ENCODE data around the gene UBQLN1. TPM values are rescaled to one million over a fixed set of nuclear protein-coding genes. Genes with fewer than 3 reads are reported as not detected.
"Not testable (repeated sequence)": the region's sequence is repeated elsewhere in the genome, so short reads cannot be mapped to it uniquely, and the experiment has no call there.

Gene UBQLN1
- total RNA-seq, result 107 TPM
- long read RNA-seq, full-length matches to known transcripts, result 89 of 106 reads
- long read RNA-seq, partial matches to known transcripts, result 9 of 106 reads
- long read RNA-seq, other reads (novel, unspliced or antisense), result 8 of 106 reads

- DNase-seq (ENCODE audit: low spot score), result peak; percentile 95
- intact Hi-C loops (cut with DNase I), result loop anchor here (2.0 to 10.0 kb wide), 4 partner anchors 56 to 263 kb away; partner anchors contain the start of genes GKAP1 and IDNK
These were observed at the start of gene UBQLN1 for GRCh38 chr9:83707768-83708514. UBQLN1 (minus strand) TSS chr9:83707958; CDS start chr9:83707679, 279 bp downstream.

- intact Hi-C loops (cut with DNase I), result no loop called here
- no peak for DNase-seq (ENCODE audit: low spot score)
These were observed 46.7 kb upstream of the UBQLN1 start for GRCh38 chr9:83754383-83754977.

- DNase-seq (ENCODE audit: low spot score), result no peak
- intact Hi-C loops (cut with DNase I), result no loop called here
These were observed 41.9 kb upstream of the UBQLN1 start for GRCh38 chr9:83749706-83750105.

DNA sequence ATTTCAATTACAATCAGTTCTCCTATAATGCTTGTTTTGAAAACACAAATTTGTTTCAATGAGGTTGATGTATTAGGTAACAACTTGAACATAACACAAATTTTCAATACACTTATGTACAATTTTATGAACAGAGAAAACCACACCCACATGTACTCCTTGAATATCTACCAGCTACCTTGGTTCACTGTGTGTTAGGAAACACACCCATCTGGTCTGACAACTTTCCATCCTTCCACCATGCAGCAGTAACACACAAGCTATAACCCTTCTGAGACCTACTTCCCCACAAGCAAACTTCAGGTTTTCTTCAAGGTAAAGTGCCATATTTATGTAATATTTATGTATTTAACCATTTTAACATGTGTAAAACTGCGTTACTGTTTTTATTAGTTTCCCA lies 36.4 kb upstream of the UBQLN1 start:
- intact Hi-C loops (cut with DNase I), result no loop called here

GRCh38 chr9:83733739-83734138 lies 26.0 kb upstream of the UBQLN1 start:
- intact Hi-C loops (cut with DNase I), result no loop called here
- DNase-seq (ENCODE audit: low spot score), result no peak

More for the DNA sequence above, 36.4 kb upstream of the UBQLN1 start:
- DNase-seq (ENCODE audit: low spot score), result no peak

DNA sequence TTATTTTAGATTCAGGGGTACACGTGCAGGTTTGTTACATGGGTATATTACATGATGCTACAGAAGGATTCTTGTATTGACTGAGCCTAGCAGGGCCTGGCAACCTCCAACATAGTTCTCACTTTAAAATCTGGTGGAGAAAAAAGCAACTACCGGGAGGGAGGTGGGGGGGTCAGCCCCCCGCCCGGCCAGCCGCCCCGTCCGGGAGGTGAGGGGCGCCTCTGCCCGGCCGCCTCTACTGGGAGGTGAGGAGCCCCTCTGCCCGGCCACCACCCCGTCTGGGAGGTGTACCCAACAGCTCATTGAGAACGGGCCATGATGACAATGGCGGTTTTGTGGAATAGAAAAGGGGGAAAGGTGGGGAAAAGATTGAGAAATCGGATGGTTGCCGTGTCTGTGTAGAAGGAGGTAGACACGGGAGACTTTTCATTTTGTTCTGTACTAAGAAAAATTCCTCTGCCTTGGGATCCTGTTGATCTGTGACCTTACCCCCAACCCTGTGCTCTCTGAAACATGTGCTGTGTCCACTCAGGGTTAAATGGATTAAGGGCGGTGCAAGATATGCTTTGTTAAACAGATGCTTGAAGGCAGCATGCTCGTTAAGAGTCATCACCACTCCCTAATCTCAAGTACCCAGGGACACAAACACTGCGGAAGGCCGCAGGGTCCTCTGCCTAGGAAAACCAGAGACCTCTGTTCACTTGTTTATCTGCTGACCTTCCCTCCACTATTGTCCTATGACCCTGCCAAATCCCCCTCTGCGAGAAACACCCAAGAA lies 21.0 kb upstream of the UBQLN1 start:
- intact Hi-C loops (cut with DNase I), result not testable (repeated sequence)

GRCh38 chr9:83724436-83724835 lies 16.7 kb upstream of the UBQLN1 start:
- intact Hi-C loops (cut with DNase I), result no loop called here
- no peak for DNase-seq (ENCODE audit: low spot score)

More for the DNA sequence above, 21.0 kb upstream of the UBQLN1 start:
- not testable (repeated sequence) for DNase-seq (ENCODE audit: low spot score)

GRCh38 chr9:83722726-83723495 lies 15.2 kb upstream of the UBQLN1 start:
- intact Hi-C loops (cut with DNase I), result no loop called here

DNA sequence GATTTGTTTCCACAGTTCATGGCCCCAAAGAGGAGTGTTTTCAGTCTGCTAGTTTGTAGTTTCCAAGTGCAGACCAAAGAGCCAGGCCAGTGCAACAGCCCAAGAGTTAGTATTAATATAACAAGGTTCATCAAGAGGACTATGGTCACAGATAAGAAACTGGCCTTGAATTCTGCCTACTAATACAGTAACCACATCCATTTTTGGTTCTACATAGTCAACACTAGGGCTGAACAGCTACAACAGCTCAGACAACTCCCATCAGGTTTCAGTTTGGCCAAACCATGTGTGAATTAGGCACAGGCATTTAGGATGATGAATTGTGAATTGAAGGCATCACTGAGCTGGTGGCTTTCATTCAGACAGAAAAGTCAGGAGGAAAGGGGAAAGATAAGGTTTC lies 13.8 kb upstream of the UBQLN1 start:
- no peak for DNase-seq (ENCODE audit: low spot score)
- intact Hi-C loops (cut with DNase I), result no loop called here

More at GRCh38 chr9:83722726-83723495, 15.2 kb upstream of the UBQLN1 start:
- no peak for DNase-seq (ENCODE audit: low spot score)

GRCh38 chr9:83715794-83716193 lies 8.0 kb upstream of the UBQLN1 start:
- no peak for DNase-seq (ENCODE audit: low spot score)
- intact Hi-C loops (cut with DNase I), result no loop called here

- DNase-seq (ENCODE audit: low spot score), result no peak
- intact Hi-C loops (cut with DNase I), result no loop called here
These were observed 7.5 kb upstream of the UBQLN1 start for GRCh38 chr9:83715221-83715620.

- intact Hi-C loops (cut with DNase I), result no loop called here
These were observed 6.6 kb upstream of the UBQLN1 start for GRCh38 chr9:83714329-83714728.

DNA sequence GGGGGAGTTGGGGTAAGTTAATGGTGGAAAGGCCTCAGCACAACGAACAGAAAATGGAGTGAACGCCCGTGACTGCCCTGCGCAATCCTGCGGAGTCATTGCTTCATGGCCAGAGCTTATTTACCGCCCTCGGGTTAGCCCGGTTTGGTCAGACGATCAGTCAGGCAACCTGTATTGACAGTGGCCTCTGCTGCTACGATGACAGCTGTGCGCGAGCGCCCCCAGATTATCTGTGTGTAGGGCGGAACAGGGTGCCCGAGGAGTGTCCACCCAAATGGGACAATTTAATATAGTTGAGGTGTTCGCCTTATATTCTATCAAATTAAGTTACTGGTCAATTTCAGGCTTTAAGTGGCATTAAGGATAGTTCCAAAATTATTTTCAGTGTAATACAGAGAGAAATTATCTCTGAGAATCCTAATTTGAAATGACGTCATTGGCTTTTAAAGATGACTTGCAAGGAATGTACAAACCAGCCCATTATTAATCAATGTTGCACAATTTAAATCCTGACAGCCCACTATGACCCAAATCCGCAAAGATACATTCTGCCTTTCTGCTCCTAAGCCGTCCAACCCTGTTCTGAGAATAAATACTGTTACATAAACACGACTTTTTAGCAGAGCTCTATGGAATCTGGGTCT lies 879 bp upstream of the UBQLN1 start:
- peak; percentile 87 for DNase-seq (ENCODE audit: low spot score)
- intact Hi-C loops (cut with DNase I), result loop anchor here (2.0 to 10.0 kb wide), 4 partner anchors 56 to 264 kb away; partner anchors contain the start of genes GKAP1 and IDNK

More at GRCh38 chr9:83714329-83714728, 6.6 kb upstream of the UBQLN1 start:
- no peak for DNase-seq (ENCODE audit: low spot score)

DNA sequence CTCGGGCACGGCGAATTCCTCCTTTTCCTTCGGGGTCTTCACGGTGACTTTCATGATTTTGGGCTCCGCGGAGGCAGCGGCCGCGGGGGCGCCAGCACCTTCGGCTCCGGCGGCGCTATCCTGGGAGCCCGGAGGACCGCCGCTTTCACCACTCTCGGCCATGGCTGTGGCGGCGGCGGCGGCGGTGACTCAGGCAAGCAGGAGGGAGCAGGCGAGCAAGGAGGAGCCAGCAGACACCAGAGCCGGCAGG lies 315 bp downstream of the UBQLN1 start:
- DNase-seq (ENCODE audit: low spot score), result no peak

DNA sequence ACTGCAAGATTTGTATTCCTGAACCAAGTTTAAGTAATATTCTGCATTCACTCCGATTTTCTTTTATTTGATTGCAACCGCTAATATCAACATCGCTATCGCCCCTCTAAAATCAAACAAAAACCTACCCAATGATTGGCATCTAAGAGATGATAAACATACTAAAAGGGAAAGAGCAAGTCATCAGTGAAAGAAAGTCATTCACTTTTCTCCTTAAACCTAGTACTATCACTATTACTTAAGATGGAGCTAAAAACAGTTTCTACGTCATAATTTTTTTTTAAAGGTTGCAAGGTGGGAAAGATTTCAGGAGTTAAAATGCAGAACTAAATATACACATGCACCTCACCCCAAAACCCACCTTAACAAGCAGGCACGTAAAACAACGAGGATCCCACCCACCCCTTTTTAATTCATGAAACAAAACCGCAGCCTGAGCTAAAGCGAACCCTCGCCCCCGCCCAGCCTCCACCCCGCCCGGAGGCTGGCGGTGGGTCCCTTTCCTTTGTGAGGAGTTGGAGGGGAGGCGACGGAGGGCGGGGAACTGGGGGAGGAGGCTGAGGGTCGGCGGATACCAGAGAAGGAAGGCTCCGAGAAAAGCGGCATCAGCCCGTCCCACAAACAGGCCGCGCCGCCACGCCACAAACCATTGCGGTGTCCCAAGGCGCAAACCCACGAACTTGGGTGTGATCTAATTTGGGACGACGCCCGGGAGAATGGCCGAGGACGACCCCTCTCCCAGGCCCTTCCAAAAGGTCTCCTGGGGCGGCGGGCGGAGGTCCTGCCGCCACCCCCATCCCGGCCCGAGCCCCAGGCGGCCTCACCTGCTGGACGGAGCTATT lies 861 bp downstream of the UBQLN1 start:
- intact Hi-C loops (cut with DNase I), result loop anchor here (5.0 to 10.0 kb wide), 3 partner anchors 55 to 262 kb away; partner anchors contain the start of gene GKAP1
- peak; percentile 78 for DNase-seq (ENCODE audit: low spot score)

More for the DNA sequence above, 315 bp downstream of the UBQLN1 start:
- intact Hi-C loops (cut with DNase I), result loop anchor here (5.0 to 10.0 kb wide), 3 partner anchors 55 to 263 kb away; partner anchors contain the start of gene GKAP1

DNA sequence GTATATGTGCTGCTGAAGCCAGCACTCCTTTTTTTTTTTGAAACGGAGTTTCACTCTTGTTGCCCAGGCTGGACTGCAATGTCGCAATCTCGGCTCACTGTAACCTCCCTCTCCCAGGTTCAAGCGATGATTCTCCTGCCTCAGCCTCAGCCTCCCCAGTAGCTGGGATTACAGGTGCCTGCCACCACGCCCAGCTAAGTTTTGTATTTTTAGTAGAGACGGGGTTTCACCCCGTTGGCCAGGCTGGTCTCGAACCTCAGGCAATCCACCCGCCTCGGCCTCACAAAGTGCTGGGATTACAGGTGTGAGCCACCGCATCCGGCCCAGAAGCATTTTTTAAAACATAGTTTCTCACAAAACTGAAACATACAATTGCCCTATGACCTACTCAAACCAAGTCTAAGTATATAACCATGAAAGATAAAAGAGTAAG lies 2.5 kb downstream of the UBQLN1 start:
- intact Hi-C loops (cut with DNase I), result loop anchor here (5.0 to 10.0 kb wide), 3 partner anchors 53 to 260 kb away; partner anchors contain the start of gene GKAP1
- DNase-seq (ENCODE audit: low spot score), result not testable (repeated sequence)

GRCh38 chr9:83701769-83702168 lies 6.0 kb downstream of the UBQLN1 start:
- no peak for DNase-seq (ENCODE audit: low spot score)
- intact Hi-C loops (cut with DNase I), result loop anchor here (10.0 kb wide), 1 partner anchor 257 kb away; no protein-coding TSS in a partner anchor

- intact Hi-C loops (cut with DNase I), result loop anchor here (10.0 kb wide), 1 partner anchor 256 kb away; no protein-coding TSS in a partner anchor
- DNase-seq (ENCODE audit: low spot score), result no peak
These were observed 6.5 kb downstream of the UBQLN1 start for GRCh38 chr9:83701286-83701685.
